Stimulated activated effector memory CD8-positive, alpha-beta T cell treated with anti-CD3 and anti-CD28 coated beads, Interleukin-12 subunit alpha, Interleukin-12 subunit beta, amount 100 ng/mL, for 72 hours (primary cell): ENCODE data around the gene HOXC11.

Experiments
- ATAC-seq: fragments of 150-1000 bp; cut with Tn5 transposase; 2 replicates; pipeline ENCODE4 v1.10.0; 2021
- DNase-seq, 2 donors: peaks; one replicate each; pipeline ENCODE4 v3.0.0; 2021 to 2022; ENCODE audit warnings: low spot score in 2 of 2
- H3K27ac Mint-ChIP-seq: one replicate; pipeline ENCODE4 v1.8.0; 2022; ENCODE audit warnings: mild to moderate bottlenecking, mixed read lengths
- H3K36me3 Mint-ChIP-seq: one replicate; pipeline ENCODE4 v1.8.0; 2022; ENCODE audit warnings: mild to moderate bottlenecking, mixed read lengths
- H3K4me1 Mint-ChIP-seq: one replicate; pipeline ENCODE4 v1.8.0; 2022; ENCODE audit warnings: mixed read lengths
- H3K4me3 Mint-ChIP-seq: one replicate; pipeline ENCODE4 v1.8.0; 2022; ENCODE audit warnings: mild to moderate bottlenecking, mixed read lengths
- H3K9me3 Mint-ChIP-seq: one replicate; pipeline ENCODE4 v1.8.0; 2022; ENCODE audit warnings: mixed read lengths

The HOXC11 gene

GRCh38 chr12:54009171-54010052, 36.5 kb downstream of the HOXC11 start:
- DNase-seq: no peak
- Mint-ChIP-seq H3K27ac (no peak overlapping the region), H3K4me1 (peaks cover 43% of the 10 kb centered on the region), H3K36me3 (peaks cover 6% of the 10 kb centered on the region), H3K9me3 (no peaks in the 10 kb centered on the region), H3K4me3 (peak overlapping the region; percentile 67)
- peak; percentile 53 for ATAC-seq

- DNase-seq (no peak), ATAC-seq (no peak)
- no peaks in the 10 kb centered on the region for H3K9me3 Mint-ChIP-seq
- no peak overlapping the region for H3K27ac Mint-ChIP-seq
- H3K36me3 Mint-ChIP-seq: peaks cover 6% of the 10 kb centered on the region
- H3K4me1 Mint-ChIP-seq: peaks cover 50% of the 10 kb centered on the region
- H3K4me3 Mint-ChIP-seq: peak overlapping the region; percentile 67
These were observed 37.4 kb downstream of the HOXC11 start for GRCh38 chr12:54010053-54010971.

GRCh38 chr12:54010972-54011664, 38.2 kb downstream of the HOXC11 start:
- H3K9me3 Mint-ChIP-seq: no peaks in the 10 kb centered on the region
- ATAC-seq (no peak), DNase-seq (no peak)
- peaks cover 6% of the 10 kb centered on the region for H3K36me3 Mint-ChIP-seq
- H3K4me1 Mint-ChIP-seq: peaks cover 43% of the 10 kb centered on the region
- H3K4me3 Mint-ChIP-seq: peak overlapping the region; percentile 13
- no peak overlapping the region for H3K27ac Mint-ChIP-seq

- H3K27ac Mint-ChIP-seq: no peak overlapping the region
- no peak for DNase-seq
- H3K4me3 Mint-ChIP-seq: peak overlapping the region; percentile 13
- H3K9me3 Mint-ChIP-seq: no peaks in the 10 kb centered on the region
- peaks cover 6% of the 10 kb centered on the region for H3K36me3 Mint-ChIP-seq
- H3K4me1 Mint-ChIP-seq: peaks cover 39% of the 10 kb centered on the region
- no peak for ATAC-seq
These were observed 39.0 kb downstream of the HOXC11 start for GRCh38 chr12:54011665-54012532.

GRCh38 chr12:54012631-54013409, 39.9 kb downstream of the HOXC11 start:
- Mint-ChIP-seq H3K27ac (no peak overlapping the region), H3K4me3 (no peak overlapping the region), H3K4me1 (peaks cover 48% of the 10 kb centered on the region), H3K36me3 (peaks cover 6% of the 10 kb centered on the region), H3K9me3 (no peaks in the 10 kb centered on the region)
- no peak for DNase-seq
- ATAC-seq: no peak

- peak overlapping the region; percentile 39 for H3K4me3 Mint-ChIP-seq
- H3K4me1 Mint-ChIP-seq: peaks cover 48% of the 10 kb centered on the region
- ATAC-seq: no peak
- no peak overlapping the region for H3K27ac Mint-ChIP-seq
- peaks cover 6% of the 10 kb centered on the region for H3K36me3 Mint-ChIP-seq
- H3K9me3 Mint-ChIP-seq: no peaks in the 10 kb centered on the region
- no peak for DNase-seq
These were observed 41.6 kb downstream of the HOXC11 start for GRCh38 chr12:54014377-54015017.

GRCh38 chr12:54015018-54015931, 42.3 kb downstream of the HOXC11 start:
- ATAC-seq (no peak), DNase-seq (no peak)
- no peak overlapping the region for H3K27ac Mint-ChIP-seq
- H3K36me3 Mint-ChIP-seq: peaks cover 6% of the 10 kb centered on the region
- peaks cover 48% of the 10 kb centered on the region for H3K4me1 Mint-ChIP-seq
- H3K9me3 Mint-ChIP-seq: no peaks in the 10 kb centered on the region
- H3K4me3 Mint-ChIP-seq: peak overlapping the region; percentile 39

GRCh38 chr12:54016051-54016450, 43.1 kb downstream of the HOXC11 start:
- ATAC-seq (no peak), DNase-seq (no peak)
- Mint-ChIP-seq H3K36me3 (peaks cover 6% of the 10 kb centered on the region), H3K4me1 (peaks cover 45% of the 10 kb centered on the region), H3K27ac (no peak overlapping the region), H3K4me3 (peak overlapping the region; percentile 84), H3K9me3 (no peaks in the 10 kb centered on the region)

GRCh38 chr12:54016478-54016964, 43.6 kb downstream of the HOXC11 start:
- DNase-seq (no peak), ATAC-seq (no peak)
- H3K36me3 Mint-ChIP-seq: peaks cover 6% of the 10 kb centered on the region
- peaks cover 43% of the 10 kb centered on the region for H3K4me1 Mint-ChIP-seq
- peak overlapping the region; percentile 84 for H3K4me3 Mint-ChIP-seq
- no peak overlapping the region for H3K27ac Mint-ChIP-seq
- no peaks in the 10 kb centered on the region for H3K9me3 Mint-ChIP-seq

- peak overlapping the region; percentile 84 for H3K4me3 Mint-ChIP-seq
- peaks cover 6% of the 10 kb centered on the region for H3K36me3 Mint-ChIP-seq
- H3K4me1 Mint-ChIP-seq: peaks cover 42% of the 10 kb centered on the region
- no peaks in the 10 kb centered on the region for H3K9me3 Mint-ChIP-seq
- peak; percentile 64 for ATAC-seq
- peak overlapping the region; percentile 87 for H3K27ac Mint-ChIP-seq
- DNase-seq: no peak
These were observed 44.3 kb downstream of the HOXC11 start for GRCh38 chr12:54017027-54017788.

- peaks cover 6% of the 10 kb centered on the region for H3K36me3 Mint-ChIP-seq
- peak overlapping the region; percentile 87 for H3K27ac Mint-ChIP-seq
- H3K4me3 Mint-ChIP-seq: peak overlapping the region; percentile 84
- peaks cover 42% of the 10 kb centered on the region for H3K4me1 Mint-ChIP-seq
- ATAC-seq (peak; percentile 90), DNase-seq (peak; percentile 57 to 87)
- no peaks in the 10 kb centered on the region for H3K9me3 Mint-ChIP-seq
These were observed 45.0 kb downstream of the HOXC11 start for GRCh38 chr12:54017878-54018467.
